ENCODE data around the gene BCAS4.
"Not testable (repeated sequence)": the region's sequence is repeated elsewhere in the genome, so short reads cannot be mapped to it uniquely, and the experiment has no call there.

DNA sequence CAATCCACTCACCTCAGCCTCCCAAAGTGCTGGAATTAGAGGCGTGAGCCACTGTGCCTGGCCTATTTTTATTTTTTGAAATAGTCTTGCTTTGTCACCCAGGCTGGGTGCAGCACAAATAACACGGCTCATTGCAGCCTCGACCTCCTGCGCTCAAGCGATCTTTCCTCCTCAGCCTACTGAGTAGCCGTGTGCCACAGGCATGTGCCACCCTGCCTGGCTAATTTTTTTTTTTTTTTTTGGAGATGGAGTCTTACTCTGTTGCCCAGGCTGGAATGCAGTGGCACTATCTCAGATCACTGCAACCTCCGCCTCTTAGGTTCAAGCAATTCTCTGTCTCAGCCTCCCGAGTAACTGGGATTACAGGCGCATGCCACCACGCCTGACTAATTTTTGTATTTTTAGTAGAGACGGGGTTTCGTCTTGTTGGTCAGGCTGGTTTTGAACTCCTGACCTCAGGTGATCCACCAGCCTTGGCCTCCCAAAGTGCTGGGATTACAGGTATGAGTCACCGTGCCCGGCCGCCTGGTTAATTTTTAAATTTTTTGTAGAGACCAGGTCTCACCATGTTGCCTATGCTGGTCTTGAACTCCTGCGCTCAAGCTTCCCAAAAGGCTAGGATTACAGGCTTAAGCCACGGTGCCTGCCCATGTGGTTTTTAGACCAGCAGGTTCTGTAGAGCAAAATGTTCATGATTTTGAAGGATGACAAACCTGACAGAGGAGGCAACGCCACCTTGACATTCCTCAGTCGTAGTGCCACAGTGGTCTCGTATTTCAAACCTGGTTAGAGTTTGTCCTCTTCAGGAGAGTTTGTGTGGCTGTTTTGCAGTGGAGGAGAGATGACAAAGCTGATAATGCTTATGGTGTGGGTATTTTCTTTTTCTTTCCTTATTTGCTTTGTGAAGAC, 31.1 kb upstream of the BCAS4 start:
- not testable (repeated sequence) for TF ChIP-seq POLR2A, POLR2AphosphoS5 (IDR thresholded peaks at IDR 0.05)
- TF ChIP-seq, protein P1, sequence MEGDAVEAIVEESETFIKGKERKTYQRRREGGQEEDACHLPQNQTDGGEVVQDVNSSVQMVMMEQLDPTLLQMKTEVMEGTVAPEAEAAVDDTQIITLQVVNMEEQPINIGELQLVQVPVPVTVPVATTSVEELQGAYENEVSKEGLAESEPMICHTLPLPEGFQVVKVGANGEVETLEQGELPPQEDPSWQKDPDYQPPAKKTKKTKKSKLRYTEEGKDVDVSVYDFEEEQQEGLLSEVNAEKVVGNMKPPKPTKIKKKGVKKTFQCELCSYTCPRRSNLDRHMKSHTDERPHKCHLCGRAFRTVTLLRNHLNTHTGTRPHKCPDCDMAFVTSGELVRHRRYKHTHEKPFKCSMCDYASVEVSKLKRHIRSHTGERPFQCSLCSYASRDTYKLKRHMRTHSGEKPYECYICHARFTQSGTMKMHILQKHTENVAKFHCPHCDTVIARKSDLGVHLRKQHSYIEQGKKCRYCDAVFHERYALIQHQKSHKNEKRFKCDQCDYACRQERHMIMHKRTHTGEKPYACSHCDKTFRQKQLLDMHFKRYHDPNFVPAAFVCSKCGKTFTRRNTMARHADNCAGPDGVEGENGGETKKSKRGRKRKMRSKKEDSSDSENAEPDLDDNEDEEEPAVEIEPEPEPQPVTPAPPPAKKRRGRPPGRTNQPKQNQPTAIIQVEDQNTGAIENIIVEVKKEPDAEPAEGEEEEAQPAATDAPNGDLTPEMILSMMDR (IDR thresholded peaks at IDR 0.05) = not testable (repeated sequence)

All from prostate gland (tissue), 2 donors.